HG02678 (cell line): ENCODE data around the gene MMP11.

Experiments
- ATAC-seq: cut with Tn5 transposase; IDR thresholded peaks from one replicate; pipeline ENCODE4 v1.9.1; 2021; ENCODE audit warnings: mild to moderate bottlenecking, moderate library complexity; ENCODE audit not compliant: unreplicated experiment

Gene MMP11

GRCh38 chr22:23800297-23801237, 27.9 kb downstream of the MMP11 start:
- ATAC-seq: peak; percentile 72

DNA sequence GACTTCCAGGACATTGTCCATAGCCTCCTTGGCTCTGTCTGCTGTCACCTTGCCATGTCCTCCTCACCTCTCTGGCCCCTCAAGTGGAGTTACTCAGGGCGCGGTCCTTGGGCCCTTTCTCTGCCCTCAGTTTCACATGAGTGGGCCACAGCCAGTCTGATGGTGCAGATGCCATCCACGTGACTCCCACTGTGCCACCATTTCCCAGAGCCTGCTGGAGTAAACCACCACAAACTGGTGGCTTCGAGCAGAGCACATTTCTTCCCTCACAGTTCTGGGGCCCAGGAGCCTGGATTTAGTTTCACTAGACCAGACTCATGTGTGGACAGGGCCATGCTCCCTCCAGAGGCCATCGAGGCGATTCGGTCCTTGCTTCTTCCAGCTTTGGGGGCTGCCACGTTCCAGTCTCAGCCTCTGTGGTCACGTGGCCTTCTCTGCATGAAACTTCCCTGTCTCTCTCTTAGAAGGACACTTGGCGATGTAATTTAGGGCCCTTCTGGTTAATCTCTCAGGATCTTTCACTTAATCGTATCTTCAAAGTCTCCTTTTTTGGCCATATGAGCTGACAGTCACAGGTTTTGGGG, 28.7 kb downstream of the MMP11 start:
- no peak for ATAC-seq

DNA sequence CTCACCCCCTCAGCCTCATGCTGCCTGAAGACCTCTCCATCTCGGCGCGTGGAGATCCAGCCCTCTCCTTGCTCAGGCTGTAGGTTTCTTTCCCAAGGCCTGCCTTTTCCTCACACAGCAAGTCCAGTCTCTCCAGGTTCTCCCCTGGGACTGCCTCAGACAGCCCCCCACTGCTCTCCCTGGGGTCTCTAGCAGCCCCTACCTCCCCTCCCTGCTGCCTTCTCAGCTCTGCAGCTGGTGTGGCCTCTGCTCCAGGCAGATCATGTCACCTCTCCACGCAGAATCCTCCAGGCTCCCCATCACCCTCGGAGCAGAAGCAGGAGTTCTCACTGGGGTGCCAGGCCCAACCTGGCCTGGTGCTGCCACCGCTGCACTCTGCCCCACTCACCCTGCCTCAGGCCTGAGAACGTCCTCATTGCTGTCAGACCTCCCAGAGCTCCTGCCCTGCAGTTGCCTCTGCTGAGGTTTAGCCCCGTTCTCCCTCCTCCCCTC, 29.3 kb downstream of the MMP11 start:
- ATAC-seq: no peak

DNA sequence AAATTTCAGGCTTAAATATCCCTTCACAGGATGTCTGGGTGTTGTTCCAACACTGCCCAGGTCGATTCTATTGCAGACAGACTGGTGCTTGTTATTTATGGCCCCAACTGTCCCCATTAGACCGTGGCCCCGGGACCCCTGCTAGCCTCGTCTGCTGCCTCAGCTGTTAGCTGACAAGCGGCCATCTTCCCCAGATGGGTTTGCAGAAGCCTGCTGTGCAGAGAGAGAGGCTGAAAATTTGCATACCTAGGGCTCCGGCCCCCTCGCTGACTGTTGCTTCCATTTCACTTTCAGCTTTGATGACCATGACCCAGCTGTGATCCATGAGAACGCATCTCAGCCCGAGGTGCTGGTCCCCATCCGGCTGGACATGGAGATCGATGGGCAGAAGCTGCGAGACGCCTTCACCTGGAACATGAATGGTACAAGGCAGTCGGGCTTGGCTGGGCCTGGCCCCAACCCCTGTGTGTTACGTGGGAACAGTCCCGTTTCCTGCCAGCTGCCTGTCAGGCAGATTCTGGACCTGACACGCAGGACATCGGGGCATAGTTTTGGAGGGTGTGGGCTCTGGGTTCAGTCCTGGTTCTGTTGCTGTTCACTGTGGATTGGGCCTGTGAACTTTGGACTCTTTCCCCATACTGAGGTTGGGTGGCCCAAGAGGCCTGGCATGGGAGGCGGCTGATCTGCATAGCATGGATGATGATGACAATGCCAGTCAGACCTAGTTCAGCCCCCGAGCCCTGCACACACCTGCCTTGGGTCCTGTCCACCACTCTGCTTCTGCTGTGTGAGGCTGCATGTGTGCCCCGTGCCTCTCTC, 30.6 kb downstream of the MMP11 start:
- no peak for ATAC-seq

- no peak for ATAC-seq
Observed at GRCh38 chr22:23804781-23805291, 32.2 kb downstream of the MMP11 start.

GRCh38 chr22:23806837-23807236, 34.2 kb downstream of the MMP11 start:
- no peak for ATAC-seq

GRCh38 chr22:23812378-23812777, 39.7 kb downstream of the MMP11 start:
- ATAC-seq: no peak

DNA sequence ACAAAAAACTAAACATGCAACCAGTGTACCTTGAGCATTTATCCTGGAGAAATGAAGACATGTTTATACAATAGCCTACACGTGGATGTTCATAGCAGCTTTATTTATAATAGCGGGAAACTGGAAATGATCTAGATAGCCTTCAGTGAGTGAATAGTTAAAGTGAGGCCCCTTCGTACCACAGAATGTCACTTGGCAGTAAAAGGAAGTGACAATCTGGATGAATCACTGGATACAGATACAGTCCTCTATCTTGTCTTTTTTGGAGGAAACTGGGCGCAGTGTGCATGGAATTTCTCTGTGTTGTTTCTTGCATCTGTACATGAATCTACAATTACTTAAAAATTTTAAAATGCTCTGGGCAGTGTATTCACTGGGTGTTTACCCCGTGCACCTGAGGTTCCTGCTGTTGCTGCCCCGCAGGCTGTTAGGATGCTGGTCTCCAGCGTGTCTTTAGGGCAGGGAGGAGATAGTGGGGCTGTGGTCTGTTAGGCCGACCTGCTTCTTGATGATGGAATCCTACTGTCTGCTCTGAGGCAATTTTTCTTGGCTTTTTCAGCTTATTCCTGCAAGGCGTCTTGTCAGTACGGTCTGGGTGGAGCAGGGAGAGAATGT, 43.0 kb downstream of the MMP11 start:
- no peak for ATAC-seq

GRCh38 chr22:23816156-23816976, 43.7 kb downstream of the MMP11 start:
- no peak for ATAC-seq

GRCh38 chr22:23817146-23817545, 44.5 kb downstream of the MMP11 start:
- ATAC-seq: no peak

GRCh38 chr22:23818541-23818940, 45.9 kb downstream of the MMP11 start:
- no peak for ATAC-seq

DNA sequence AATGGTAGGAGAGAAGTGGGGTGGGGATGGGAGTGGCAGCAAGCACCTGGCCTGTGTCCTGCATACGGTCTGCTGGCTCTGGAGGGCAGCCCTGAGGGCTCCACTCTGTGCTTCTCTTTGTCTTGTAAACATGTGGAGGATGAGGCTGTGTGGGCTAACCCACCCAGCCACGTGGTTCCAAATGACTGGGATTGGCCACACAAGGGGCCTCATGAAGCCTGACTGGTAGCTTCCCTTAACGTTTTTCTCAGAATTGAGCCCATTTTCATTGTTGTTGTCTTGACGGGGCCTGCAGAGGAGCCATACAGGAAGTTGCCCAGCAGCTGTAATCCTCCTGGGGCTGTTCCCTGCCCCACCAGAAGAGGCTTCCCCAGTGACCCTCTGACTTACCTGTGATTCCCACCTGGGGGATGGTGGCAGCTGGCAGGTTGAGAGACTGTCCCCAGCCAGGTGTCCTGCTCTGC, 48.1 kb downstream of the MMP11 start:
- no peak for ATAC-seq

DNA sequence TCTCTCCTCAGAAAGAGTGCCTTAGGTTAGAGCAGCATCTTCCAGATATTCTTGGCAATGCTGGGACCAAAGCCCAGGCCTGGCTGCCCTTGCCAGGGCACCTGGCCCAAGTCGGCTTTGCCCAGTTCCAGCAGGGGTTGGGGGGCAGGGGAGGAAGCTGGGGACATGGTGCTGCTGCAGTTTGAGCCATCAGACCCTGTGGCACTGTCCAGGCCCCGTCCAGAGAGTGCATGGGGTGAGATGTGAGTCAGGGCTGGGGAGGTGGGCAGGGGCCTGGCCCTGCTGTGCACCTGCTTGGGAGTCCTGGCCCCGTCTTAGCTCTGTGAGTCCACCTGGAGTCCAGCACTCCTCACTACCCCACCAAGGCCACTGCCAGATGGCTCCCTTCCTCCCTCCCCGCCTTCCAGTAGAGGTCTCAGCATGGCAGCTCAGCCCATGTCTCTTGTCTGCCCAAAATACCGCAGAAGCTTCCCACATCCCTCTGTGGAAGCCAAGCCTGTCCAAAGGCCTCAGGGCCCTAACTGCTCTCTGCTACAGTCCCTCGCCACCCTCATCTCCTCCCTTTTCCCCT, 49.5 kb downstream of the MMP11 start:
- no peak for ATAC-seq

DNA sequence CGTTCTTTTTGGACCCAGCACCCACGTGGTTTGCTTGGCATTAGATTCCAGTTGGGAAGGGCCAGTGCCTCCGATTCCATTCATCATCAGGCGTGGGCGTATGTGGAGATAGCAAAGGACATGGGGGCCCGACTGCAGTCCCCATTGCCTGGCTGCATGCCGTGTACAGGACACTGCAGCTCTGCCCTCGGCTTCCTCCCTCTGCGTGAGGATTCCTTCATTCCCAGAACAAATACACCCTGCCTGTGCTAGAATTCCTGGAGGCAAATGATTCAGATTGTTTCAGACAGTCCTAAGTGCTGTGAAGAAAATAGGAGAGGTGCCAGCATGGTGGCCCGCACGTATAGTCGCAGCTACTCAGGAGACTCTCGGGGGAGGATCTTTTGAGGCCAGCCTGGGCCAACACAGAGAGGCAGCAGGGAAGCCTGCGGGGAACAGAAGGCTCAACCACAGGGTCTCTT, 50.7 kb downstream of the MMP11 start:
- no peak for ATAC-seq

DNA sequence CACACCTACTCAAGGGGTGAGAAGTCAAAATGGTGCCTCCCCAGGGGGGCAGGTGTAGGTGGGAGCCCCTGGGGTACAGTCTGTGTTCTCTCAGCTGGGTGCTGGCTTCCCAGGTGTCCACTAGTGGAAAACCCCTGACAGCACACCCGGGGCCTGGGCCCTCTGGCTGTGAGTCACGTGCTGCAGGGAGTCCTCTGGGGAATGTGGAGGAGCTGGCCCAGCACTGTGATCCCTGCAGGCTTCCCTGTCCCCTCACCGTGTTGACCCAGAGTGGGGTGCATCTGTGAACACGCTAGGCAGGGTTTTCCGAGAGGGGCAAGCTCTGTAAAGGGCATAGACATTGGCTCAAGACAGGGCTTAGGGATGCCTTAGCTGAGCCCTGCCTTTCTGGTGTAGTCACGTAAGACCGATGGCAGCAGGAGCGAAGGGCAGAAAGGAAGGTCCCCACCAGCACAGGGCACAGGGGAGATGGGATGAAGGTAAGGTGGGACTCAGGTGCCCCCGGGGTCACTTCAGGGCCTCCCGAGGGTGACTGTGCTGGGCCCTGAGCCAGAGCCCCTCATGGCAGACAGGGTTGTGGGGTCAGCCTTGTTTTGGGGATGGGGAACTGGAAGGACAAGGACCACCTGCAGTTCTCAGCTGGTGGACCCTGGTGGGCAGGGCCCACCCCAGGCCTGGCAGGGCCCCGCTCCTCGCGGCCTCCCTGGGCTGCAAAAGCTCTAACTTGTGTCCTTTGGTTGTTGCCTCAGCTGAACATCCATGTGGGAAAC, 52.0 kb downstream of the MMP11 start:
- ATAC-seq: no peak

- no peak for ATAC-seq
Observed at GRCh38 chr22:23825246-23825905, 52.7 kb downstream of the MMP11 start.

GRCh38 chr22:23826510-23827350, 54.1 kb downstream of the MMP11 start:
- ATAC-seq: no peak
